Spleen (tissue), 11 donors: ENCODE results near the gene SP110. TPM values are rescaled to one million over a fixed set of nuclear protein-coding genes. Genes with fewer than 3 reads are reported as not detected.
"Not testable (repeated sequence)": the region's sequence is repeated elsewhere in the genome, so short reads cannot be mapped to it uniquely, and the experiment has no call there.

ENCODE experiments used
- DNase-seq: peaks from one replicate; pipeline ENCODE4 v3.0.0-alpha.2; 2020
- H3K27ac ChIP-seq, 8 donors: fragments of 200-600 bp; sonication (generic) in 7 of 8; 1 replicate in 4 of 8; 2 replicates in 4 of 8; pipeline versions ENCODE4 v1.5.0 to v1.8.0; 2016 to 2021; ENCODE audit warnings: inconsistent platforms in 4 of 8, mild to moderate bottlenecking in 4 of 8, moderate library complexity in 1 of 8
- H3K27me3 ChIP-seq, 7 donors: fragments of 200-600 bp; sonication (generic) in 6 of 7; replicated peaks in 1 of 7; 1 replicate in 4 of 7; 2 replicates in 3 of 7; pipeline versions ENCODE4 v1.5.0 to v1.8.0; 2016 to 2021; ENCODE audit warnings: inconsistent platforms in 3 of 7, mild to moderate bottlenecking in 1 of 7
- H3K36me3 ChIP-seq, 6 donors: fragments of 200-600 bp; sonication (generic) in 5 of 6; 1 replicate in 4 of 6; 2 replicates in 2 of 6; pipeline versions ENCODE4 v1.5.0 to v1.8.0; 2016 to 2021; ENCODE audit warnings: inconsistent platforms in 2 of 6
- H3K4me1 ChIP-seq, 6 donors: fragments of 200-600 bp; sonication (generic) in 5 of 6; 1 replicate in 3 of 6; 2 replicates in 3 of 6; pipeline versions ENCODE4 v1.5.0 to v1.8.0; 2016 to 2021; ENCODE audit warnings: inconsistent platforms in 3 of 6
- H3K4me3 ChIP-seq, 8 donors: fragments of 200-600 bp; sonication (generic) in 7 of 8; 1 replicate in 4 of 8; 2 replicates in 4 of 8; pipeline versions ENCODE4 v1.5.0 to v1.8.0; 2016 to 2021; ENCODE audit warnings: inconsistent platforms in 4 of 8, mild to moderate bottlenecking in 4 of 8, moderate library complexity in 2 of 8
- H3K9me3 ChIP-seq, 8 donors: fragments of 200-600 bp; sonication (generic) in 7 of 8; 1 replicate in 4 of 8; 2 replicates in 4 of 8; pipeline versions ENCODE4 v1.5.0 to v1.8.0; 2016 to 2021; ENCODE audit warnings: inconsistent platforms in 4 of 8
- POLR2A ChIP-seq, 3 donors: fragments of 450-650 bp; IDR thresholded peaks; one replicate each; pipeline ENCODE4 v1.5.1; 2017; ENCODE audit warnings: antibody characterized with exemption in 3 of 3, mild to moderate bottlenecking in 1 of 3
- POLR2AphosphoS5 ChIP-seq, 3 donors: sonication (generic); formaldehyde crosslinking; IDR thresholded peaks; one replicate each; pipeline ENCODE4 v1.5.1; 2017; ENCODE audit warnings: antibody characterized with exemption in 3 of 3
- WGBS, 5 donors: extraction: QIAGEN DNeasy Blood & Tissue Kit in 3 of 5; methylation state at CpG; one replicate each; pipeline versions ENCODE4 v1.1.5 to v1.1.7; 2013 to 2018; 5-methylcytosine and 5-hydroxymethylcytosine counted together
- intact Hi-C: fragments of 100-400 bp; cut with DNase I; formaldehyde crosslinking; loops from one replicate; pipeline ENCODE4 v1.15.0; 2023; ENCODE audit warnings: low total_unique reads
- polyA plus RNA-seq, 3 donors: library from polyadenylated mRNA; stranded (reverse); fragments of 200-250 nt; gene quantifications; one replicate each; pipeline ENCODE4 v1.2.1, GENCODE V29; 2013
- total RNA-seq, 7 donors: library from RNA; depleted of rRNA in 3 of 7; stranded (reverse); fragments of >200 nt in 3 of 7; fragmentation: NEBNext Ultra II Directional in 4 of 7; extraction: Animal tissue kit (Norgen Biotek cat#: 25700) in 4 of 7; gene quantifications; one replicate each; pipeline versions ENCODE4 v1.1.0 to v1.2.1, GENCODE V29; 2016 to 2021
- TF ChIP-seq, protein P1 (sequence below), 11 experiments: fragments of 200-600 bp in 7 of 11; fragments of 450-650 bp in 4 of 11; sonication (generic) in 4 of 11; IDR thresholded peaks in 8 of 11; conservative IDR thresholded peaks in 3 of 11; 1 replicate in 7 of 11; 2 replicates in 4 of 11; pipeline versions ENCODE4 v1.4.0 to v1.8.0; 2016 to 2021; ENCODE audit warnings: antibody characterized with exemption in 11 of 11, inconsistent platforms in 4 of 11, mild to moderate bottlenecking in 1 of 11
- donor health status: healthy with polysubstance abuse.
- donor health status: DM: no; HTN: no; CAD: no; lungs with moderate emphysema.
- donor health status: DM: no; HTN: no; CAD: no.
- donor health status: Bipolar disorder and iron deficiency.
- donor health status: healthy.
- donor health status: DM: no; HTN: no; CAD: no.
- donor health status: DM: yes; HTN: yes; CAD: no.

SP110 gene
- total and polyA plus RNA-seq, 10 donors = 47.9 to 157 (median 116) TPM

DNA sequence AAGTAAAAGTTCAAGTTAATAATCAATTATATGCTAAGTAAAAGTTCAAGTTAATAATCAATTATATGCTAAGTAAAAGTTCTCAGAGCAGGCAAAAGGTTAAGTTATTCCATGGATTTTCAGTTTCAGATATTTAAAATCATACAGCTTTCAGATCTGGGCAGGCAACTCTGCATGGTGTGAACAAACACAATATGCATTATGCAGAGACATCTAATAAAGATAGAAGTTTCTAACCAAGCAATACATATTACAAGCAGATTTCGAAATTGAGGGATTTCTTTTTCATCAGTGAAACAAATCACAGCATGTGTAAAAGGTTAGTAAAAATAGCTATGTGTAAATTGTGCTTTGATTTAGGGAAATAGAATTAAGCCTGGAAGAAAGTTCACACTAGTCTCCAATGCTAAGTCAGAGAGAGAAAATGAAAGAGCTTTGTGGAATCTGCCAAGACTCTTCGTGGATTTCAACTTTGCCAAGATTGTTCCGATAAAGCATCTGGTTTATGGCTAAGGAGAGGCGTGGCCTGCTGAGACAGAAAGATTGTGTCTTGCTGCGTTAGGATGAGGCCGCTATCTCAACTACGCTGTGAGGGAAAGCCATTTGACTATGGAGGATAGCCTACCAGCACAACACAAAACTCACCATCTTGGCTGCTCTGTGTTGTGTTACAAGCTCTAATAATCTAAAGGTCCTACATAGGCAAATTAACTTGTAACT, 91.0 kb downstream of the SP110 start:
- TF ChIP-seq POLR2A (IDR thresholded peaks at IDR 0.05) (no peak), POLR2AphosphoS5 (IDR thresholded peaks at IDR 0.05) (no peak)
- TF ChIP-seq, protein P1, sequence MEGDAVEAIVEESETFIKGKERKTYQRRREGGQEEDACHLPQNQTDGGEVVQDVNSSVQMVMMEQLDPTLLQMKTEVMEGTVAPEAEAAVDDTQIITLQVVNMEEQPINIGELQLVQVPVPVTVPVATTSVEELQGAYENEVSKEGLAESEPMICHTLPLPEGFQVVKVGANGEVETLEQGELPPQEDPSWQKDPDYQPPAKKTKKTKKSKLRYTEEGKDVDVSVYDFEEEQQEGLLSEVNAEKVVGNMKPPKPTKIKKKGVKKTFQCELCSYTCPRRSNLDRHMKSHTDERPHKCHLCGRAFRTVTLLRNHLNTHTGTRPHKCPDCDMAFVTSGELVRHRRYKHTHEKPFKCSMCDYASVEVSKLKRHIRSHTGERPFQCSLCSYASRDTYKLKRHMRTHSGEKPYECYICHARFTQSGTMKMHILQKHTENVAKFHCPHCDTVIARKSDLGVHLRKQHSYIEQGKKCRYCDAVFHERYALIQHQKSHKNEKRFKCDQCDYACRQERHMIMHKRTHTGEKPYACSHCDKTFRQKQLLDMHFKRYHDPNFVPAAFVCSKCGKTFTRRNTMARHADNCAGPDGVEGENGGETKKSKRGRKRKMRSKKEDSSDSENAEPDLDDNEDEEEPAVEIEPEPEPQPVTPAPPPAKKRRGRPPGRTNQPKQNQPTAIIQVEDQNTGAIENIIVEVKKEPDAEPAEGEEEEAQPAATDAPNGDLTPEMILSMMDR (IDR thresholded peaks at IDR 0.05 in 8 of 11, conservative IDR thresholded peaks at IDR 0.05 in 3 of 11) = no peak
- Histone ChIP-seq H3K4me3 (no peak overlapping the region), H3K27me3 (no peaks in the 10 kb centered on the region), H3K4me1 (peaks cover 7 to 61% (median 33%) of the 10 kb centered on the region in 6 donors), H3K27ac (peak overlapping the region in 7 of 8 donors; percentile 2 to 88 (median 77)), H3K9me3 (peaks cover 0 to 5% (median 3%) of the 10 kb centered on the region in 8 donors), H3K36me3 (no peaks in the 10 kb centered on the region)
- WGBS, 5 donors = 66 to 82% (median 79%) methylated on average over 7 of the region's 7 CpGs
- no peak for DNase-seq
- intact Hi-C loops = no loop called here

DNA sequence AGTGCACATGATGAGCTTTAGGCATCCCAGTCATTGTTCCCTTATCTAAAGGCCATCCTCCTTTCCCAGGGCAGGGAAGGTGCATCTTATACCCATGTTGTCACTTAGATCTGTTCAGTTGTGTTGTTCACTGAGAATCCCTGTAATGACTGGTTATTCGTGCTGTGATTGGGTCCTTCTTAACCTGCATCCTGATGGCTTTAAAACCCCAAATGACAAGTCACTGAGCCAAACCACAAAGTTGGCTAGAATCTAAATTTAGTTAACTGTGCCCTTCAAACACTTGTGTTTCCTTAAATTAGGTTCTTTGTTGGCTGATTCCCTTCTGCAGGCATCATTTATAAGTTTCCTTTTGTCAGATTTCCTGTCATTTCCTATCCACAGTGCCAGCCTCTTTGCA, 92.6 kb downstream of the SP110 start:
- peaks cover 7 to 61% (median 33%) of the 10 kb centered on the region in 6 donors for H3K4me1 ChIP-seq
- peak overlapping the region in 7 of 8 donors; percentile 44 to 88 (median 60) for H3K27ac ChIP-seq
- DNase-seq = no peak
- TF ChIP-seq, protein P1 (IDR thresholded peaks at IDR 0.05 in 8 of 11, conservative IDR thresholded peaks at IDR 0.05 in 3 of 11) = no peak
- no peak for TF ChIP-seq POLR2AphosphoS5 (IDR thresholded peaks at IDR 0.05)
- no peak for TF ChIP-seq POLR2A (IDR thresholded peaks at IDR 0.05)
- no peaks in the 10 kb centered on the region for H3K36me3 ChIP-seq
- no peak overlapping the region for H3K4me3 ChIP-seq
- no peaks in the 10 kb centered on the region for H3K9me3 ChIP-seq
- 17 to 53% (median 20%) methylated on average over 1 of the region's 1 CpG for WGBS, 5 donors
- intact Hi-C loops = no loop called here
- H3K27me3 ChIP-seq = no peaks in the 10 kb centered on the region

DNA sequence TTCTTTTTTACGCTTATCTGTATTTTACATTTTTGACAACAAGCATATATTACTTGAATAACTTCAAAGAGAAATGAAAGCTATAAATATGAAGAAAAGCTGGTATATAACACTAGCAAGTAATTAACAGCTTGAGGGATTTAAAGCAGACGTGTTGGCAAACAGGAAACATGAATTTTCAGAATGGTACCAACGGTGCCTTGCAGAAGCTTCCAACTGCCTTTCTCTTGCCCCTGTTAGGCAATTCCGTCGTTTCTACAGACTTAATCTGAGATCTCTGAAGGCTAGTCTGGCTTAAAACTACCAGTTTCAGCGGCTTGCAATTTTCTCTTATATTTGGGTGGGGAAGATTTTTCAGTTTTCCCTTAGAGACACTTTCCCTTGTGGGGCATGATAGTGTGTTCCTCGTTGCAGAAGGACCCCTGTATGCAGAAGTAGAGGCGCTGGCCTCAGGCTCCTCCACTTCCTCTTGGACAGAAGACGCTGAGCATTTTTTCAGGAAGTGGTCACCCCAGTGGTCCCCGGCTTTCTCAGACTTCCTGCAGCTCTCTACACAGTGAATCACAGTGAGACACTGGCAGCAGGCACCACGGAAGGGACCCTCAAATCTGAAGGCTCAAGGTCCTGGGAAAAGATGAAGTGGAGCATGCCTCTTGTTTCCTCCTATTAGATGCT, 94.9 kb downstream of the SP110 start:
- WGBS, 5 donors = 17 to 36% (median 23%) methylated on average over 11 of the region's 11 CpGs
- Histone ChIP-seq H3K27ac (peak overlapping the region in 6 of 8 donors; percentile 27 to 84 (median 47)), H3K4me1 (peaks cover 7 to 58% (median 33%) of the 10 kb centered on the region in 6 donors), H3K36me3 (no peaks in the 10 kb centered on the region), H3K4me3 (peak overlapping the region in 3 of 8 donors; percentile 3 to 21 (median 5)), H3K9me3 (peaks cover 0 to 7% (median 3%) of the 10 kb centered on the region in 8 donors), H3K27me3 (no peaks in the 10 kb centered on the region)
- DNase-seq = peak; percentile 85
- intact Hi-C loops = no loop called here
- TF ChIP-seq, protein P1 (IDR thresholded peaks at IDR 0.05 in 8 of 11, conservative IDR thresholded peaks at IDR 0.05 in 3 of 11) = no peak
- TF ChIP-seq POLR2AphosphoS5 (IDR thresholded peaks at IDR 0.05) = no peak

DNA sequence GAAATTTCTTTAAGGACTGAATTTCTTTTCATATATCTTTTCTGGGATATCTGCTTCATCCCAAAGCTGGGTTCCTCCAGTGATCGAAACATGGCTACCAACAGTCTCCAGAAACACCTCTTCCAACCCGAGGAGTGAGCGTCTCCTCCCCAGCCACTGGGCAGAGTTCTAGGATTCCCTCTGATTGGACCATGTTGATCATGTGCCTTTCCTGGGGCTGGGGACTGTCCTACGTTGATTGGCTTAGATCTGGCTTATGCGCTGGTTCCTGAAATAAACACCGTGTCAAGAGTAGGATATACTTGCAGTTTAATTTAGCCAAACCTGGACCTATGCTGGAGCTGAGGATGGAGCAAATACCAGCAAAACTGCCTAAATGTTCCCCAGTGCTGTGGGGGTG, 95.5 kb downstream of the SP110 start:
- Histone ChIP-seq H3K27ac (peak overlapping the region in 5 of 8 donors; percentile 27 to 84 (median 46)), H3K36me3 (no peaks in the 10 kb centered on the region), H3K4me1 (peaks cover 7 to 51% (median 33%) of the 10 kb centered on the region in 6 donors), H3K9me3 (peaks cover 0 to 12% (median 6%) of the 10 kb centered on the region in 8 donors), H3K27me3 (no peaks in the 10 kb centered on the region), H3K4me3 (peak overlapping the region in 1 of 8 donors; percentile 21)
- intact Hi-C loops = no loop called here
- WGBS, 5 donors = 67 to 93% (median 72%) methylated on average over 6 of the region's 6 CpGs
- no peak for DNase-seq
- no peak for TF ChIP-seq POLR2A (IDR thresholded peaks at IDR 0.05)

DNA sequence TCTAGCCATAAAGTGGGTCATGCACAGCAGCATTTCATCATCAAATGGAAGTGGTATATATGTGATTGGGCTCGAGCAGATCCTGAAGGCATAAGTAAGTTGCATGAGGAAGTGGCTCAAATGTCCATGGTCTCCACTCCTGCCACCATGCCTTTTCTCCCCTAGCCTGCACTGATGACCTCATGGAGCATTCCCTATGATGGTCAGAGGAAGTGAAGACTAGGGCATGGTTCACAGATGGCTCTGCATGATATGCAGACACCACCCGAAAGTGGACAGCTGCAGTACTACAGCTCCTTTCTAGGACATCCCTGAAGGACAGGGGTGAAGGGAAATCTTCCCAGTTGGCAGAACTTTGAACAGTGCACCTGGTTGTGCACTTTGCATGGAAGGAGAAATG, 99.4 kb downstream of the SP110 start:
- WGBS, 5 donors = 90 to 98% (median 94%) methylated on average over 2 of the region's 2 CpGs
- H3K4me3 ChIP-seq, DNase-seq, H3K27me3 ChIP-seq, intact Hi-C loops, H3K36me3 ChIP-seq, H3K27ac ChIP-seq: not testable (repeated sequence)
- Histone ChIP-seq H3K9me3 (peaks cover 0 to 12% (median 6%) of the 10 kb centered on the region in 8 donors), H3K4me1 (peaks cover 6 to 14% (median 12%) of the 10 kb centered on the region in 6 donors)

DNA sequence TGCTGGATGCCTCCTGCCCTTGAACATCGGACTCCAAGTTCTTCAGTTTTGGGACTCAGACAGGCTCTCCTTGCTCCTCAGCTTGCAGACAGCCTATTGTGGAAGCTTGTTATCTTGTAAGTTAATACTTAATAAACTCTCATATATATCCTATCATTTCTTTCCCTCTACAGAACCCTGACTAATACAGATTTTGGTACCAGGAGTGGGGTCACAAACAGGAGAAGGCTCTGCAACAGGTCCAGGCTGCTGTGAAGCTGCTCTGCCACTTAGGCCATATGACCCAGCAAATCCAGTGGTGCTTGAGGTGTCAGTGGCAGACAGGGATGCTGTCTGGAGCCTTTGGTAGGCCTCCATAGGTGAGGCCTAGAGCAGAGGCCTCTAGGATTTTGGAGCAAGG, 100.0 kb downstream of the SP110 start:
- WGBS, 5 donors = 92 to 100% (median 100%) methylated on average over 1 of the region's 1 CpG
- H3K4me1 ChIP-seq, DNase-seq, H3K36me3 ChIP-seq, H3K4me3 ChIP-seq, intact Hi-C loops, H3K27me3 ChIP-seq, H3K27ac ChIP-seq: not testable (repeated sequence)
- peaks cover 0 to 12% (median 6%) of the 10 kb centered on the region in 8 donors for H3K9me3 ChIP-seq
